ENCODE results near the gene TRAF4. TPM values are rescaled to one million over a fixed set of nuclear protein-coding genes. Genes with fewer than 3 reads are reported as not detected.
A peak's percentile ranks its signal among the peaks of the same experiment; 100 is the strongest.
"Not testable (repeated sequence)": the region's sequence is repeated elsewhere in the genome, so short reads cannot be mapped to it uniquely, and the experiment has no call there.

TRAF4 gene
- total RNA-seq, 1 experiment from 2014 or later = 75.5 TPM

DNA sequence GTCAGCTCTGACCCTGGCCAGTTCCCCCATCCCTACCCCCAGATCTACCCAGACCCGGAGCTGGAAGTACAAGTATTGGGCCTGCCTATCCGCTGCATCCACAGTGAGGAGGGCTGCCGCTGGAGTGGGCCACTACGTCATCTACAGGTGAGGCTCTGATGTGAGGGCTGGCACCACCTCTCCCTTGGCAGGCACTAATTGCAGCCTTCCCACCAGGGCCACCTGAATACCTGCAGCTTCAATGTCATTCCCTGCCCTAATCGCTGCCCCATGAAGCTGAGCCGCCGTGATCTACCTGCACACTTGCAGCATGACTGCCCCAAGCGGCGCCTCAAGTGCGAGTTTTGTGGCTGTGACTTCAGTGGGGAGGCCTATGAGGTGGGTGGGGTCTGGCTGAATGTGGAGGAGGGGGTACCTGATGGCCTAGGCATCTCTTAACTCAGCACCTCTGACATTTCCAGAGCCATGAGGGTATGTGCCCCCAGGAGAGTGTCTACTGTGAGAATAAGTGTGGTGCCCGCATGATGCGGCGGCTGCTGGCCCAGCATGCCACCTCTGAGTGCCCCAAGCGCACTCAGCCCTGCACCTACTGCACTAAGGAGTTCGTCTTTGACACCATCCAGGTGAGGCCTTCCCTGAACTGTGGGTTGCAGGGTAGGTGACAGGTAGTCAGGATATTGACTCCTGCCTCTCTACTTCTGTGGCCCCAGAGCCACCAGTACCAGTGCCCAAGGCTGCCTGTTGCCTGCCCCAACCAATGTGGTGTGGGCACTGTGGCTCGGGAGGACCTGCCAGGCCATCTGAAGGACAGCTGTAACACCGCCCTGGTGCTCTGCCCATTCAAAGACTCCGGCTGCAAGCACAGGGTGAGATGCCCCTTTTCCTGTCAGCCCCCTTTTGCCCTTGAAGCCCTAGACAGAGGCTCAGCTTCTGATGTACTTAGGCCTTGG lies 4.3 kb downstream of the TRAF4 start:
- DNase-seq (ENCODE audit: low spot score) = no peak

- DNase-seq (ENCODE audit: low spot score) = no peak
Measured at GRCh38 chr17:28748852-28749515, 5.2 kb downstream of the TRAF4 start.

DNA sequence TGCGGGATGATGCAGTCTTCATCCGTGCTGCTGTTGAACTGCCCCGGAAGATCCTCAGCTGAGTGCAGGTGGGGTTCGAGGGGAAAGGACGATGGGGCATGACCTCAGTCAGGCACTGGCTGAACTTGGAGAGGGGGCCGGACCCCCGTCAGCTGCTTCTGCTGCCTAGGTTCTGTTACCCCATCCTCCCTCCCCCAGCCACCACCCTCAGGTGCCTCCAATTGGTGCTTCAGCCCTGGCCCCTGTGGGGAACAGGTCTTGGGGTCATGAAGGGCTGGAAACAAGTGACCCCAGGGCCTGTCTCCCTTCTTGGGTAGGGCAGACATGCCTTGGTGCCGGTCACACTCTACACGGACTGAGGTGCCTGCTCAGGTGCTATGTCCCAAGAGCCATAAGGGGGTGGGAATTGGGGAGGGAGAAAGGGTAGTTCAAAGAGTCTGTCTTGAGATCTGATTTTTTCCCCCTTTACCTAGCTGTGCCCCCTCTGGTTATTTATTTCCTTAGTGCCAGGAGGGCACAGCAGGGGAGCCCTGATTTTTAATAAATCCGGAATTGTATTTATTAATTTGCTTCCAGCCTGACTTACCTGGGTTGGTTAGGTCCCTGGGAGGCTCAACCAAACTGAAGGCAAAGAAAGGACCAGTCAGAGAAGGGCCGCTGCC lies 5.8 kb downstream of the TRAF4 start:
- no peak for DNase-seq (ENCODE audit: low spot score)

DNA sequence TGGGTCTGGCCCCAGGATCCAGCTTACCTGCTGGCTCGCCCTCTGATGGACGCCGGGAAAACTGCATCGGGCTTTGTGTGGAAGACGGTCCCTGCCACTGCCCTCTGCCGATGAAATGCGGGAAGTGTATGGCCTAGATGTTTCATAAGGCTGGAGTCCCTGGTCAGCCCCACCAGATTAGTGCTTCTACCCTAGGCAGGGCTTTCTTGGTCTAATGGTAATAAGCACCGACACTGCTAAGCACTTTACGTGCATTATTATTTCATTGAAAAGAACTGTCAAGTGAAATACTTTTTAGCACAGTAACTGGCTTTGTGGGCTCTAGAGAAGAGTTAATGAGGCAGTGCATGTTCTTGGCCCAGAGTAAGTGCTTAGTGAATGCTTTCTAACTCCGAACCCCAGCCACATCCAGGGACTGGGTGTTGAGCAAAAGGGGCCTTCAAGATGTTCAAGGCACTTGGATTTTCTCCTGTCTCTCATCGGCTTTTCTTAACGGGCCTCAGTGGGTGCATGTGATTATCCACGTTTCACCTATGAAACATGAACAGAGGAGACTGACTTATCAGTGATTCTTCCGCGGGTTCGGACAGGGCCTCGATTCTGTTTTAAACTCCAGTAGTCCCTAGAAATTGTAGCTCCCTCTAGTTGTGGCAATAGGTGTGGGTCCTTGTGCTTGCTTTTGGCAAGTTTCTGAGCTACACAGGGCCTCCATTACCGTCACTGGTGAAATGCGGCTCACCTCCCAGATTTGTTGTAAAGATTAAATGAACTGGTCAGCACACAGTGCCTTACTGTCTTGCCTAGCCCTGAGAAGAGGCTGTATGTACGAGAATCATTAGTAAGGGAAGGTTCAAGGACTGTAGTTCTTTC lies 6.6 kb downstream of the TRAF4 start:
- peak; percentile 92 for DNase-seq (ENCODE audit: low spot score)

GRCh38 chr17:28751600-28752366 lies 8.0 kb downstream of the TRAF4 start:
- no peak for DNase-seq (ENCODE audit: low spot score)

- DNase-seq (ENCODE audit: low spot score) = peak; percentile 55
Measured at GRCh38 chr17:28755486-28755885, 11.7 kb downstream of the TRAF4 start.

- DNase-seq (ENCODE audit: low spot score) = no peak
Measured at GRCh38 chr17:28756049-28756804, 12.4 kb downstream of the TRAF4 start.

DNA sequence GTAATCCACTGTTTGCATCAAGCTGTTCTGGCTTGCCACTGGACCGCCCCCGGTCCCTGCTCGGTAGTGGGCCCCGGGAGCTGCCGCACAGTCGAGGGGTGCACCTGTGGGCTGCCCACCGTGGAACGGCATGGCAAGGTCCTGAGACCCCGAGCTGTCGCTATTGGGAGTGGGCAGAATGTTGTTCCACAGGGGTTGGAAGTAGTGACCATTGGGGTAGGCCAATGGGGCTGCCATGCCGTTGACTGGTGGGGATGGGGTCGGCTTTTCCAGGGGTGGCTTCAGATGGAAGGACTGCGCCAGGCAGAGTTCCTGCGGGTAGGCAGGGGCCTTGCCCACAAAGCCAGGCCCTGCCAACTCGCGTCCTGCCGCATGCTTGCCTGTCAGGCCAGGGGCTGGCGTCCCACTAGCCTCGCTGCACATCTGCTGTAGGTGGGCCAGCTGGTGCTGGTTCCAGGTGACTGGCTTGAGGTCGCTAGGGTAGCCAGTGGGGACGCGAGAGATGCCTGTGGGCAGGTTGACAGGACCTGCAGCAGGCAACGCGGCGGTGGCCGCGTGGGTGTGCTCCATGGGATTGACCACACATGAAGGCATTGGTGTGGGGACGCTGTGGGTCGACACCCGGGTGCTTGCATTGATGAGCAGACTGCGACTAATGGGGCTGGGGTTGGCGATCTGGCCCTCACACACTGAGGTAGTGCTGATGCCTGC lies 14.8 kb downstream of the TRAF4 start:
- DNase-seq (ENCODE audit: low spot score) = no peak

DNA sequence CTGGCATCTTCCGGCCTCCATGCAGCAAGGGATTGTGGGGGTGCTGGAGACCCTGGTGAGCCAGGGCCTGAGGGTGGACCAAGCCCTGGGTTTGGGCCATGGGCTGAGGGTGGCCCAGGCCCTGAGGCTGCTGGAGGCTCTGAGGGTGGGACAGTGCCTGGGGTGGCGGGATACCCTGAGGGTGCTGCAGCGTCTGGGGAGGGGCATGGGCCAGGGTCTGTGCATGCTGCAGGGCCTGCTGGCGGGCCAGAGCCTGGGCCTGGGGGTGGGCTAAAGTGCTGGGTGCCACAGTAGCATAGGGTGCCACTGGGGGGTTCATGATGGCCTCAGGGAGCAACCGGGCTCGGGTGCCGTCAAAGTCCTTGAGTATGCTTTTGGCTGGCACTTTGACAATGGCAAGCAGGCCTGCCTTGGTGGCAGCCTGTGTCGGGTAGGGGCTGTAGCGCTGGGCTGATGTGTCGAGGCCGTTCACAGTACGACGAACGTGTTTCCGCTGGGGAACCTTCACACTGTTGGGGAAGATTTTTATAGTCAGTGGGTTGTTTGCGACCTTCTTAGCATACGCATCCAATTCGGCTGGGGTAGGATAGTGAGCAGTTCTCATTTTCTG lies 15.6 kb downstream of the TRAF4 start:
- no peak for DNase-seq (ENCODE audit: low spot score)

DNA sequence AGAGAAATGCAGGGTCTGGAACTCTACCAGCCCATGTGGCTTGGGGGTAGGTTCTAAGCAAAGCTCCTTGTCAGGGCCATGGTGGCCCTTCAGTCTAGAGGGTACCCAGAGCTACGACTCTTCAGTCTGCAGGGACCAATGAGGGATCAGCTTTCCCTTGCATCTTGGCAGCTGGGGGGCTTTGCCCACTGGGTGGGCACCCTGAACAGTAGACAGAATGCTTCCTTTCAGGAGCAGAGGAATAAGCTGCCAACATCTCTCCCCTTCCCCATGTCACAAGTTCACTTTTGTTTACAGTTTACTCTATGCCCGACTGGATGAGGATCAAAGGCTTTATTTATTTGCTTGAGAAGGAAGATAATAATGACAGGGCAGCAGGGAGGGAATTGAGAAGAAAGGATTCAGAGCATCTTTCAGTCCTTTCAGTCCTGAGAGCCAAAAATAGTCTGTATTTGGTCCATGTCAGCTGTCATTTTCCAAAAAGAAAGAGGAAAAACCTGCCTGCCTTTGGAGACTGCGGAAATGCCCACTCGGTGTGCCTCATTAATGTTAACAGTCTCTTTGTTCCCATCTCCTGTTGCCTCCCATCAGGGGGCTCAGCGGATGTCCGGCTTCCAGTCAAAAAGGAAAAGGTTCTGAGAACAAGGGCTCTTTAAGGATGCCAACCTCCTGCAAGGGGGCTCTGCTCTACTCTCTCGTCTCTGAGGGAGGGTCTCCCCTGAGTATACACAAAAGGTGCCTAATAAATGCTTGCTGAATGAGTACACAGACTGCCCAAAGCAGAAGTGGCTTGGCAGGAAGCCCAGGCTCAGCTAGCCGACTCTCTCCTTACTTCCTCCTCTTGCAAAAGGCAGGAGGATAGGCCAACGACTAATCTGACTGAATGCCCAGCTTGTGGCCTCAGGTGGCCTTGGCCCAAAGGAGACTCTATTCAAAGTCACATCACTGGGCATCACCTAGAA lies 17.1 kb downstream of the TRAF4 start:
- DNase-seq (ENCODE audit: low spot score) = peak; percentile 67

DNA sequence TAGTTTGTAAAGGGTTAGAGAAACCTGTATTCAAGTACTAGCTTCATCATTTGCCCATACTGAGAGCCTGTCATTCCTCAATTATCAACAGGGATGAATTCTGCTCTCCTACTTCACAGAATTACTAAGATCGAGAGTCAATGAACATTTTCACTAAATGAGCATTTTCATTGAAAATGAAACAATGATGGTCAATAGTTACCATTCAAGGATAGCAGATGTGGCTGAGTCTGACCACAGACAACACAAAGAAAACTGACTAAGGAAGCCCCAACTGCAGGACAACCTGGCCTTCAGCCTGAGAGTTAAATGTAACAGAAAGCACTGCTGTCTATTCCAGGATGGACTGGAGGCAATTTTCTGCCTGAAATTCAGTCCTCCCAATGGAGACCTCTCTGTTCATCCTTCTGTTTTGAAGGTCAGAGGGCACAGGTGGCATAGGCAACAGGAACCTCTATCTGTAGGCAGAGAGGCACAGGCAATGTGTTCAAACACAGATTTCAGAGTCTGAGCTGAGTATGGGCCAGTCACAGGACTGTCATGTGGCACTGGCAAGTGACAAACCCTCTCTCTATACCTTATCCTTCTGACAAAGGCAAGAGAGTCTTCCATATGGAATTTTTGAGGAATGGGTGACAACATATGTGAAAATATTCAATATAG lies 19.5 kb downstream of the TRAF4 start:
- DNase-seq (ENCODE audit: low spot score) = no peak

DNA sequence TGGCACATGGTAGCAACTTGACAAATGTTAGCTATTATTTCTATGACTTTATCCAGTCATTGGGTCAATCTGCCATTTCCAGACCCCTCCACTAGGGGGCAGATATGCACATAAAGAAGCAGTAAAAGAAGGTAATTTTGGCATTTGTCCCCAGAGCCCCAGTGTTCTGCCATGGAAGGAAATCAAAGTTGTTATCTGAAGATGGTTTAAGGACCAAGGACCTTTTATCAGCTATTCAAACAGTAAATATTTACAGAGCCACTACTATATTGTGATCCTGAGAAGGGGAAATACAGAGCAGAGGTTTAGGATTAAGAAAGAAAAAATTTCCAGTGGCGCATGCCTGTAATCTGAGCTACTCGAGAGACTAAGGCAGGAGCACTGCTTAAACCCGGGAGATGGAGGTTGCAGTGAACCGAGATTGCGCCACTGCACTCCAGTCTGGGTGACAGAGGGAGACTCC lies 20.0 kb downstream of the TRAF4 start:
- peak; percentile 85 for DNase-seq (ENCODE audit: low spot score)

DNA sequence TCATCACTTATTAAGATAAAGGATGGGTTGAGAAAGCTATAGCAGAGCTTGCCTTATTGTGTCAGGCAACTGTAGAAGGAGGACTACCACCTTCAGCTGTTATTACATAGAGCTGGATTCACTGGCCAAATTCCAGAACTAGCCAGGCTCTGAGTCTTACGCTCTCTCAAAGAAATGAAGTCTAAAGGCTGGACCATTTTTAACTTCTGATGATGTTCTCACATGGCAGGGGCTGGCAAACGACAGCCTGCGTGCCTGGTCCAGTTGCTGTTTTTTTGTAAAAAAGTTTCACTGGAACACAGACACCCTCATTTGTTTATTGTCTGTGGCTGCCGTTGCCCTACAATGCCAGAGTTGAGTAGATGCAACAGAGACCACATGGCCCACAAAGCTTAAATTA lies 21.2 kb downstream of the TRAF4 start:
- DNase-seq (ENCODE audit: low spot score) = no peak

DNA sequence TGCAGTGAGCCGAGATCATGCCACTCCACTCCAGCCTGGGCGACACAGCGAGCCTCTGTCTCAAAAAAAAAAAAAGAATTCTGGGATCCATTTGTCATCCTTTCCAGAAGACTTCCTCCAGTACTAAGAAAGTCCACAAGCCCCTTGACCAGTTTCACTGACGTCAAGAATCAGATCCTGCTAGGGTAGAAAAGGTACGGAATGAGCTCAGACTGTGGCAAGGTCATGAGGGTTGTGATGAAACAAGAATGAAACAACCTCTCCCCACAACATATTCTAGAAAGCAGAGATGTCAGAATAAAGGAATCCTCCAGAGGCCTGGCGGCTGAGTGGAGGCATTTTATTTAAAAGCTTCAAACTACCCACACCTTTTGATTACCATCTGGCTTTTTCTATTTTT lies 29.9 kb downstream of the TRAF4 start:
- DNase-seq (ENCODE audit: low spot score) = no peak

GRCh38 chr17:28774206-28774605 lies 30.4 kb downstream of the TRAF4 start:
- DNase-seq (ENCODE audit: low spot score) = no peak

- no peak for DNase-seq (ENCODE audit: low spot score)
Measured at GRCh38 chr17:28777178-28777577, 33.4 kb downstream of the TRAF4 start.

- not testable (repeated sequence) for DNase-seq (ENCODE audit: low spot score)
Measured at GRCh38 chr17:28779601-28780000, 35.8 kb downstream of the TRAF4 start.
